Stomach (tissue), 4 donors: Measurements from ENCODE around the gene TFF1.

ENCODE experiments used
- EP300 ChIP-seq: sonication (generic); formaldehyde crosslinking; IDR thresholded peaks from one replicate; pipeline ENCODE4 v1.6.1; 2017; ENCODE audit warnings: antibody characterized with exemption
- POLR2AphosphoS5 ChIP-seq, 3 donors: sonication (generic); formaldehyde crosslinking; IDR thresholded peaks; one replicate each; pipeline ENCODE4 v1.6.1; 2016; ENCODE audit warnings: antibody characterized with exemption in 3 of 3

- no peak for TF ChIP-seq EP300
- no peak for TF ChIP-seq POLR2AphosphoS5 (IDR thresholded peaks at IDR 0.05)
Observed at GRCh38 chr21:42343101-42343500, 23.2 kb downstream of the TFF1 start.
